K562 (cell line): Measurements from ENCODE around the gene PTPRM. TPM values are rescaled to one million over a fixed set of nuclear protein-coding genes. Genes with fewer than 3 reads are reported as not detected.

Experiments used
- AFF4 ChIP-seq: sonication (generic); formaldehyde crosslinking; IDR thresholded peaks from 2 replicates; pipeline ENCODE4 v1.8.0; 2023; ENCODE audit warnings: mild to moderate bottlenecking, missing genetic modification reagents
- ASH1L ChIP-seq: fragments of 450-650 bp; IDR thresholded peaks from 2 replicates; pipeline ENCODE4 v1.6.1; 2018; ENCODE audit warnings: borderline replicate concordance, mild to moderate bottlenecking, low read depth; ENCODE audit not compliant: partially characterized antibody
- DMBX1 ChIP-seq: fragments of 250-450 bp; sonication (Bioruptor Pico); IDR thresholded peaks from 2 replicates; pipeline ENCODE4 v1.8.0; 2022; ENCODE audit warnings: inconsistent platforms, mild to moderate bottlenecking, moderate library complexity, borderline replicate concordance
- GABPB1 ChIP-seq: sonication (generic); formaldehyde crosslinking; IDR thresholded peaks from 2 replicates; pipeline ENCODE4 v1.8.0; 2022; ENCODE audit warnings: mild to moderate bottlenecking, missing genetic modification reagents
- NR1H2 ChIP-seq: sonication (generic); formaldehyde crosslinking; IDR thresholded peaks from 2 replicates; pipeline ENCODE4 v1.4.0; 2020; ENCODE audit warnings: mild to moderate bottlenecking, missing genetic modification reagents
- NR4A1 ChIP-seq, 2 experiments: fragments of 250-450 bp in 1 of 2; fragments of 450-650 bp in 1 of 2; sonication (Bioruptor Pico) in 1 of 2; IDR thresholded peaks; 2 replicates each; pipeline versions ENCODE4 v1.4.0 to v1.6.1; 2016 to 2020; ENCODE audit warnings: mild to moderate bottlenecking in 2 of 2, missing compliant biosample characterization in 1 of 2, missing genetic modification characterization in 1 of 2, moderate library complexity in 1 of 2
- POLR2AphosphoS5 ChIP-seq: IDR thresholded peaks from 2 replicates; pipeline ENCODE4 v1.6.1; 2011; ENCODE audit warnings: mild to moderate bottlenecking, low read depth, low read length, moderate library complexity; ENCODE audit not compliant: control insufficient read depth, insufficient read depth
- RAD51 ChIP-seq: fragments of 450-650 bp; IDR thresholded peaks from 2 replicates; pipeline ENCODE4 v1.7.1; 2016; ENCODE audit warnings: low read depth, mild to moderate bottlenecking, borderline replicate concordance
- TCF15 ChIP-seq: fragments of 250-450 bp; sonication (Bioruptor Pico); IDR thresholded peaks from 2 replicates; pipeline ENCODE4 v1.8.0; 2022; ENCODE audit warnings: moderate library complexity, mild to moderate bottlenecking, inconsistent platforms
- YY1 ChIP-seq, 3 experiments: IDR thresholded peaks; 2 replicates each; pipeline ENCODE4 v1.6.1; 2011; ENCODE audit warnings: low read length in 2 of 3, mild to moderate bottlenecking in 2 of 3, moderate library complexity in 2 of 3, borderline replicate concordance in 1 of 3, control low read depth in 1 of 3, low read depth in 1 of 3; ENCODE audit not compliant: insufficient read depth in 3 of 3, insufficient replicate concordance in 2 of 3, control insufficient read depth in 1 of 3, insufficient read length in 1 of 3; ENCODE audit errors: extremely low read depth in 1 of 3
- ZFX ChIP-seq: sonication (generic); formaldehyde crosslinking; IDR thresholded peaks from 2 replicates; pipeline ENCODE4 v1.8.0; 2022; ENCODE audit warnings: mild to moderate bottlenecking, missing genetic modification reagents, moderate library complexity
- ZNF639 ChIP-seq, 2 experiments: fragments of 200-800 bp in 1 of 2; sonication (Bioruptor generic) in 1 of 2; sonication (generic) in 1 of 2; formaldehyde crosslinking in 1 of 2; IDR thresholded peaks in 1 of 2; conservative IDR thresholded peaks in 1 of 2; 2 replicates each; pipeline versions ENCODE4 v1.5.0 to v1.6.1; 2016 to 2020; ENCODE audit warnings: missing compliant biosample characterization in 1 of 2, missing genetic modification characterization in 1 of 2, missing genetic modification reagents in 1 of 2
- polyA plus RNA-seq, 8 experiments: library from polyadenylated mRNA; depleted of rRNA in 4 of 8; stranded (reverse) in 5 of 8; unstranded in 3 of 8; fragments of >200 nt; fragmentation: Nextera tagmentation in 2 of 8; fragmentation: Illumina TruSeq in 1 of 8; extraction: Ambion mirVana in 2 of 8; extraction: Trizol in 1 of 8; gene quantifications; 2 replicates each; pipeline versions ENCODE4 v1.2.1 to v1.2.3, GENCODE V29; 2011 to 2014; ENCODE audit warnings: inconsistent platforms in 1 of 8, missing spikeins in 1 of 8
- total RNA-seq, 7 experiments: library from RNA; depleted of rRNA in 6 of 7; stranded (reverse); fragments of >200 nt in 6 of 7; fragmentation: Illumina TruSeq in 2 of 7; extraction: Trizol in 2 of 7; gene quantifications; 2 replicates each; pipeline versions ENCODE4 v1.2.1 to v1.2.3, GENCODE V29; 2011 to 2021; ENCODE audit warnings: low replicate concordance in 1 of 7

Gene PTPRM
- total and polyA plus RNA-seq, 9 of the 15 experiments (the other 6 are each of a cell fraction or from before 2014, with no cell fraction given): 0.03 to 0.16 (median 0.08) TPM; not detected in 3

- TF ChIP-seq AFF4 (CRISPR knock-in tag): no peak
- no peak for TF ChIP-seq ZFX (CRISPR knock-in tag)
- TF ChIP-seq NR4A1 (CRISPR knock-in tag; IDR thresholded peaks at IDR 0.05): no peak
- no peak for TF ChIP-seq NR4A1 (tag; IDR thresholded peaks at IDR 0.05)
- peak; percentile 45 for TF ChIP-seq RAD51
- TF ChIP-seq YY1 (IDR thresholded peaks at IDR 0.05; ENCODE audit: borderline replicate concordance in 1 of 3, control insufficient read depth in 1 of 3, extremely low read depth in 1 of 3, insufficient read depth in 3 of 3, insufficient read length in 1 of 3, insufficient replicate concordance in 2 of 3, low read depth in 1 of 3, low read length in 2 of 3): no peak
- TF ChIP-seq TCF15: no peak
- TF ChIP-seq POLR2AphosphoS5: no peak
- no peak for TF ChIP-seq GABPB1 (CRISPR knock-in tag)
- TF ChIP-seq ZNF639 (CRISPR knock-in tag; conservative IDR thresholded peaks at IDR 0.05 in 1 of 2, IDR thresholded peaks at IDR 0.05 in 1 of 2): no peak
- no peak for TF ChIP-seq DMBX1 (CRISPR knock-in tag)
- TF ChIP-seq ASH1L: no peak
- no peak for TF ChIP-seq NR1H2
These were observed 886.4 kb downstream of the PTPRM start (continued) for GRCh38 chr18:8453528-8453927.
